NCI-H748 (cell line): ENCODE results near the gene ZNF732.
"Not testable (repeated sequence)": the region's sequence is repeated elsewhere in the genome, so short reads cannot be mapped to it uniquely, and the experiment has no call there.

Source experiments
- DNase-seq: peaks from one replicate; lab custom pipeline; 2025; ENCODE audit not compliant: unreplicated experiment; lab: John Stamatoyannopoulos, UW

Gene ZNF732

GRCh38 chr4:304969-305680 lies at the start of gene ZNF732:
TSS of gene ZNF732 (minus strand) at chr4:305474. CDS start at chr4:305310, 164 bp downstream.
- no peak for DNase-seq

- DNase-seq = no peak
Observed at GRCh38 chr4:340011-340410, 34.7 kb upstream of the ZNF732 start.

- DNase-seq = no peak
Observed at GRCh38 chr4:338759-339097, 33.5 kb upstream of the ZNF732 start.

- DNase-seq = peak; percentile 21
Observed at GRCh38 chr4:337932-338758, 32.9 kb upstream of the ZNF732 start.

- peak; percentile 88 for DNase-seq
Observed at GRCh38 chr4:337143-337931, 32.1 kb upstream of the ZNF732 start, which contains the start of gene ZNF141. TSS of gene ZNF141 (plus strand) at chr4:337814. CDS start at chr4:337984, 170 bp downstream.

GRCh38 chr4:336893-337142 lies 31.5 kb upstream of the ZNF732 start:
- DNase-seq = peak; percentile 48

- no peak for DNase-seq
Observed at GRCh38 chr4:336099-336892, 31.0 kb upstream of the ZNF732 start.

GRCh38 chr4:335515-335914 lies 30.2 kb upstream of the ZNF732 start:
- DNase-seq = no peak

GRCh38 chr4:328729-329128 lies 23.5 kb upstream of the ZNF732 start:
- no peak for DNase-seq

- no peak for DNase-seq
Observed at GRCh38 chr4:314296-314903, 9.1 kb upstream of the ZNF732 start.

- DNase-seq = no peak
Observed at GRCh38 chr4:309807-310206, 4.5 kb upstream of the ZNF732 start.

GRCh38 chr4:306551-306961 lies 1.3 kb upstream of the ZNF732 start:
- no peak for DNase-seq

GRCh38 chr4:304516-304915 lies 758 bp downstream of the ZNF732 start:
- not testable (repeated sequence) for DNase-seq

- no peak for DNase-seq
Observed at GRCh38 chr4:302381-302780, 2.9 kb downstream of the ZNF732 start.

GRCh38 chr4:294732-295131 lies 10.5 kb downstream of the ZNF732 start:
- DNase-seq = no peak

GRCh38 chr4:288891-289290 lies 16.4 kb downstream of the ZNF732 start:
- no peak for DNase-seq

- DNase-seq = no peak
Observed at GRCh38 chr4:273309-274017, 31.8 kb downstream of the ZNF732 start.

GRCh38 chr4:271492-272103 lies 33.7 kb downstream of the ZNF732 start:
- no peak for DNase-seq

GRCh38 chr4:259240-259639 lies 46.0 kb downstream of the ZNF732 start:
- peak; percentile 15 for DNase-seq

GRCh38 chr4:256492-256891 lies 48.8 kb downstream of the ZNF732 start:
- DNase-seq = no peak
